NCI-H187 (cell line): ENCODE results near the gene RAD18.

Source experiments
- DNase-seq, 2 experiments: peaks; one replicate each; lab custom pipeline; 2025; lab: John Stamatoyannopoulos, UW

RAD18 gene

GRCh38 chr3:8895829-8896228 lies 67.4 kb downstream of the RAD18 start:
- no peak for DNase-seq

- DNase-seq: no peak
These were observed 70.3 kb downstream of the RAD18 start for GRCh38 chr3:8893001-8893400.

GRCh38 chr3:8891774-8892173 lies 71.5 kb downstream of the RAD18 start:
- DNase-seq: no peak

GRCh38 chr3:8891303-8891702 lies 72.0 kb downstream of the RAD18 start:
- DNase-seq: no peak

- no peak for DNase-seq
These were observed 74.9 kb downstream of the RAD18 start for GRCh38 chr3:8888301-8888915.

- no peak for DNase-seq
These were observed 75.6 kb downstream of the RAD18 start for GRCh38 chr3:8887435-8888300.

- no peak for DNase-seq
These were observed 76.7 kb downstream of the RAD18 start for GRCh38 chr3:8886546-8886945.

GRCh38 chr3:8885536-8886316 lies 77.5 kb downstream of the RAD18 start:
- DNase-seq: no peak

GRCh38 chr3:8884630-8885290 lies 78.5 kb downstream of the RAD18 start:
- DNase-seq: no peak

GRCh38 chr3:8882642-8883041 lies 80.6 kb downstream of the RAD18 start:
- DNase-seq: no peak

- no peak for DNase-seq
These were observed 81.1 kb downstream of the RAD18 start for GRCh38 chr3:8882171-8882593.

GRCh38 chr3:8879347-8879944 lies 83.8 kb downstream of the RAD18 start:
- DNase-seq: no peak

- no peak for DNase-seq
These were observed 87.4 kb downstream of the RAD18 start for GRCh38 chr3:8875836-8876235.

GRCh38 chr3:8873740-8874139 lies 89.5 kb downstream of the RAD18 start:
- no peak for DNase-seq

- no peak for DNase-seq
These were observed 91.0 kb downstream of the RAD18 start for GRCh38 chr3:8872261-8872660.

- DNase-seq: no peak
These were observed 92.0 kb downstream of the RAD18 start for GRCh38 chr3:8871306-8871705.

- no peak for DNase-seq
These were observed 93.1 kb downstream of the RAD18 start for GRCh38 chr3:8870134-8870533.

- no peak for DNase-seq
These were observed 93.7 kb downstream of the RAD18 start for GRCh38 chr3:8869613-8870012.

- DNase-seq: no peak
These were observed 94.3 kb downstream of the RAD18 start for GRCh38 chr3:8868996-8869395.

GRCh38 chr3:8867646-8868045 lies 95.6 kb downstream of the RAD18 start:
- no peak for DNase-seq

GRCh38 chr3:8865697-8866096 lies 97.6 kb downstream of the RAD18 start:
- DNase-seq: no peak
